ENCODE results near the gene SHISA4.
"Not testable (repeated sequence)": the region's sequence is repeated elsewhere in the genome, so short reads cannot be mapped to it uniquely, and the experiment has no call there.

The SHISA4 gene

GRCh38 chr1:201888282-201889089 lies at the start of gene SHISA4:
Gene SHISA4, plus strand, starts transcription at chr1:201888898. Its CDS starts 97 bp downstream, at chr1:201888995.
- no peak for DNase-seq (ENCODE audit: insufficient read length, low spot score)
- FAIRE-seq = no peak

GRCh38 chr1:201839089-201839488 lies 49.6 kb upstream of the SHISA4 start:
- not testable (repeated sequence) for FAIRE-seq

GRCh38 chr1:201840055-201840454 lies 48.6 kb upstream of the SHISA4 start:
- no peak for DNase-seq (ENCODE audit: insufficient read length, low spot score)
- no peak for FAIRE-seq

More at GRCh38 chr1:201839089-201839488, 49.6 kb upstream of the SHISA4 start:
- DNase-seq (ENCODE audit: insufficient read length, low spot score) = not testable (repeated sequence)

- no peak for FAIRE-seq
- DNase-seq (ENCODE audit: insufficient read length, low spot score) = no peak
Observed at GRCh38 chr1:201840490-201840889, 48.2 kb upstream of the SHISA4 start.

GRCh38 chr1:201841265-201841912 lies 47.3 kb upstream of the SHISA4 start:
- no peak for DNase-seq (ENCODE audit: insufficient read length, low spot score)
- no peak for FAIRE-seq

- no peak for DNase-seq (ENCODE audit: insufficient read length, low spot score)
- FAIRE-seq = no peak
Observed at GRCh38 chr1:201842472-201843027, 46.1 kb upstream of the SHISA4 start.

- DNase-seq (ENCODE audit: insufficient read length, low spot score) = no peak
- no peak for FAIRE-seq
Observed at GRCh38 chr1:201845331-201846083, 43.2 kb upstream of the SHISA4 start.

GRCh38 chr1:201847150-201847549 lies 41.5 kb upstream of the SHISA4 start:
- FAIRE-seq = no peak
- DNase-seq (ENCODE audit: insufficient read length, low spot score) = no peak

GRCh38 chr1:201848230-201848629 lies 40.5 kb upstream of the SHISA4 start:
- FAIRE-seq = no peak
- no peak for DNase-seq (ENCODE audit: insufficient read length, low spot score)

- FAIRE-seq = no peak
- no peak for DNase-seq (ENCODE audit: insufficient read length, low spot score)
Observed at GRCh38 chr1:201849372-201850052, 39.2 kb upstream of the SHISA4 start.

GRCh38 chr1:201850053-201850397 lies 38.7 kb upstream of the SHISA4 start:
- DNase-seq (ENCODE audit: insufficient read length, low spot score) (no peak), FAIRE-seq (no peak)

- DNase-seq (ENCODE audit: insufficient read length, low spot score) (no peak), FAIRE-seq (no peak)
Observed at GRCh38 chr1:201851949-201852348, 36.7 kb upstream of the SHISA4 start.

GRCh38 chr1:201856722-201857121 lies 32.0 kb upstream of the SHISA4 start:
- not testable (repeated sequence) for FAIRE-seq; DNase-seq (ENCODE audit: insufficient read length, low spot score)

- DNase-seq (ENCODE audit: insufficient read length, low spot score) (no peak), FAIRE-seq (no peak)
Observed at GRCh38 chr1:201859424-201859823, 29.3 kb upstream of the SHISA4 start.

GRCh38 chr1:201861448-201861847 lies 27.2 kb upstream of the SHISA4 start:
- FAIRE-seq (no peak), DNase-seq (ENCODE audit: insufficient read length, low spot score) (no peak)

GRCh38 chr1:201870397-201870796 lies 18.3 kb upstream of the SHISA4 start:
- FAIRE-seq (no peak), DNase-seq (ENCODE audit: insufficient read length, low spot score) (no peak)

GRCh38 chr1:201874672-201875071 lies 14.0 kb upstream of the SHISA4 start:
- FAIRE-seq = no peak
- DNase-seq (ENCODE audit: insufficient read length, low spot score) = no peak

GRCh38 chr1:201876148-201876818 lies 12.4 kb upstream of the SHISA4 start:
- DNase-seq (ENCODE audit: insufficient read length, low spot score) (no peak), FAIRE-seq (no peak)

GRCh38 chr1:201877877-201878401 lies 10.8 kb upstream of the SHISA4 start:
- DNase-seq (ENCODE audit: insufficient read length, low spot score) (no peak), FAIRE-seq (peak; percentile 75)

Data from GM19239 (cell line).